Uterus (tissue), 4 donors: ENCODE results near the gene CACNG5. TPM values are rescaled to one million over a fixed set of nuclear protein-coding genes. Genes with fewer than 3 reads are reported as not detected.

Source experiments
- DNase-seq, 2 donors: peaks; one replicate each; pipeline ENCODE4 v3.0.0-alpha.2; 2019 to 2020
- H3K27ac ChIP-seq, 2 donors: fragments of 200-600 bp; sonication (generic); 1 replicate in 1 of 2; 2 replicates in 1 of 2; pipeline ENCODE4 v1.5.1; 2016 to 2018
- H3K27me3 ChIP-seq, 2 donors: fragments of 200-600 bp; sonication (generic); one replicate each; pipeline ENCODE4 v1.5.1; 2018 to 2019; ENCODE audit warnings: control low read depth in 1 of 2
- H3K36me3 ChIP-seq, 2 donors: fragments of 200-600 bp; sonication (generic); one replicate each; pipeline ENCODE4 v1.5.1; 2019; ENCODE audit warnings: control low read depth in 1 of 2
- H3K4me1 ChIP-seq, 2 donors: fragments of 200-600 bp; sonication (generic); one replicate each; pipeline ENCODE4 v1.5.1; 2018 to 2019; ENCODE audit warnings: control low read depth in 1 of 2
- H3K4me3 ChIP-seq, 2 donors: fragments of 200-600 bp; sonication (generic); 1 replicate in 1 of 2; 2 replicates in 1 of 2; pipeline ENCODE4 v1.5.1; 2018 to 2019; ENCODE audit warnings: mild to moderate bottlenecking in 1 of 2
- H3K9me3 ChIP-seq, 2 donors: fragments of 200-600 bp; sonication (generic); one replicate each; pipeline ENCODE4 v1.5.1; 2019; ENCODE audit warnings: control low read depth in 1 of 2
- CTCF ChIP-seq, 4 experiments: fragments of 200-600 bp in 2 of 4; fragments of 450-650 bp in 2 of 4; sonication (generic) in 2 of 4; IDR thresholded peaks; one replicate each; pipeline ENCODE4 v1.5.1; 2016 to 2019; ENCODE audit warnings: antibody characterized with exemption in 4 of 4, mild to moderate bottlenecking in 2 of 4, moderate library complexity in 1 of 4
- POLR2A ChIP-seq, 2 donors: fragments of 450-650 bp; IDR thresholded peaks; one replicate each; pipeline ENCODE4 v1.6.1; 2016; ENCODE audit warnings: antibody characterized with exemption in 2 of 2, mild to moderate bottlenecking in 1 of 2, moderate library complexity in 1 of 2
- intact Hi-C: fragments of 100-400 bp; cut with DNase I; formaldehyde crosslinking; loops from one replicate; pipeline ENCODE4 v1.15.1; 2023; ENCODE audit warnings: low total_unique reads
- total RNA-seq, 4 donors: library from RNA; depleted of rRNA in 3 of 4; stranded (reverse); fragments of >200 nt in 3 of 4; gene quantifications; one replicate each; pipeline versions ENCODE4 v1.1.0 to v1.2.4, GENCODE V29; 2014 to 2023
- donor health status: DM: yes; HTN: yes; CAD: no.

The CACNG5 gene
- total RNA-seq, 4 donors from 2014 or later, result 6.6 TPM; not detected in 3

- no peak overlapping the region for H3K4me3 ChIP-seq
- no peak for DNase-seq
- no peaks in the 10 kb centered on the region for H3K36me3 ChIP-seq
- H3K9me3 ChIP-seq, result no peaks in the 10 kb centered on the region
- intact Hi-C loops, result no loop called here
- no peak overlapping the region for H3K27ac ChIP-seq
- no peaks in the 10 kb centered on the region for H3K4me1 ChIP-seq
- no peaks in the 10 kb centered on the region for H3K27me3 ChIP-seq
- no peak for TF ChIP-seq CTCF (IDR thresholded peaks at IDR 0.05)
- TF ChIP-seq POLR2A (IDR thresholded peaks at IDR 0.05), result no peak
Measured at GRCh38 chr17:66811683-66812054, 23.2 kb upstream of the CACNG5 start.

GRCh38 chr17:66812571-66812970 lies 22.3 kb upstream of the CACNG5 start:
- H3K4me1 ChIP-seq, result no peaks in the 10 kb centered on the region
- intact Hi-C loops, result no loop called here
- TF ChIP-seq POLR2A (IDR thresholded peaks at IDR 0.05) (no peak), CTCF (IDR thresholded peaks at IDR 0.05) (no peak)
- H3K36me3 ChIP-seq, result no peaks in the 10 kb centered on the region
- no peak overlapping the region for H3K4me3 ChIP-seq
- H3K9me3 ChIP-seq, result no peaks in the 10 kb centered on the region
- no peak for DNase-seq
- no peak overlapping the region for H3K27ac ChIP-seq
- H3K27me3 ChIP-seq, result no peaks in the 10 kb centered on the region

GRCh38 chr17:66813296-66813695 lies 21.6 kb upstream of the CACNG5 start:
- no peak overlapping the region for H3K4me3 ChIP-seq
- no peaks in the 10 kb centered on the region for H3K36me3 ChIP-seq
- H3K9me3 ChIP-seq, result no peaks in the 10 kb centered on the region
- H3K27me3 ChIP-seq, result no peaks in the 10 kb centered on the region
- DNase-seq, result no peak
- intact Hi-C loops, result no loop called here
- no peak for TF ChIP-seq CTCF (IDR thresholded peaks at IDR 0.05)
- TF ChIP-seq POLR2A (IDR thresholded peaks at IDR 0.05), result no peak
- no peaks in the 10 kb centered on the region for H3K4me1 ChIP-seq
- H3K27ac ChIP-seq, result no peak overlapping the region

GRCh38 chr17:66814026-66814425 lies 20.9 kb upstream of the CACNG5 start:
- intact Hi-C loops, result no loop called here
- Histone ChIP-seq H3K9me3 (no peaks in the 10 kb centered on the region), H3K4me1 (no peaks in the 10 kb centered on the region), H3K27ac (no peak overlapping the region), H3K27me3 (no peaks in the 10 kb centered on the region), H3K36me3 (no peaks in the 10 kb centered on the region), H3K4me3 (no peak overlapping the region)
- no peak for DNase-seq
- no peak for TF ChIP-seq CTCF (IDR thresholded peaks at IDR 0.05)
- no peak for TF ChIP-seq POLR2A (IDR thresholded peaks at IDR 0.05)

- DNase-seq, result no peak
- H3K36me3 ChIP-seq, result no peaks in the 10 kb centered on the region
- H3K27ac ChIP-seq, result no peak overlapping the region
- no peak overlapping the region for H3K4me3 ChIP-seq
- intact Hi-C loops, result no loop called here
- no peaks in the 10 kb centered on the region for H3K4me1 ChIP-seq
- no peaks in the 10 kb centered on the region for H3K9me3 ChIP-seq
- TF ChIP-seq POLR2A (IDR thresholded peaks at IDR 0.05) (no peak), CTCF (IDR thresholded peaks at IDR 0.05) (no peak)
- H3K27me3 ChIP-seq, result no peaks in the 10 kb centered on the region
Measured at GRCh38 chr17:66814570-66814969, 20.3 kb upstream of the CACNG5 start.
